Amniotic epithelial cell (primary cell): ENCODE data around the gene CNTN4.

Experiments used
- DNase-seq: peaks from one replicate; pipeline ENCODE4 v3.0.0-alpha.2; 2010; ENCODE audit warnings: low read depth

The CNTN4 gene

DNA sequence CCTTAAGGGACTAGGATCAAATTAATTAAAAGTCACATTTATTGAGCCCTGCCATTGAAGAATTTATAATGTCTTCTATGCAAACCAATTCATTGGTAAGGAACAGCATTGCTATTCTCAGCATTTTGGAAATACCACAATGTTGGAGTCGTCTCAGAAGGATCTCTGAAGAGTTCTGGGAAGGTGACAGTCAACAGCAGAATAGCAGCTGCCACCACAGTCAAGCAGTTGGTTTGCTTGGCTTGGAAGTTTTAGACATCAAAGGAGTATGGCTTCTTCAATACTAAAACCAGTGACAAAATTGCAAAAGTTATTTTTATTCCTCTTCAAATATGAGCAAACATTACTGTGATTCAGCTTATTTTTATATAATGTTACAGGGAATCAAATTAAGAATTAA is 167.9 kb downstream of the CNTN4 start:
- no peak for DNase-seq

DNA sequence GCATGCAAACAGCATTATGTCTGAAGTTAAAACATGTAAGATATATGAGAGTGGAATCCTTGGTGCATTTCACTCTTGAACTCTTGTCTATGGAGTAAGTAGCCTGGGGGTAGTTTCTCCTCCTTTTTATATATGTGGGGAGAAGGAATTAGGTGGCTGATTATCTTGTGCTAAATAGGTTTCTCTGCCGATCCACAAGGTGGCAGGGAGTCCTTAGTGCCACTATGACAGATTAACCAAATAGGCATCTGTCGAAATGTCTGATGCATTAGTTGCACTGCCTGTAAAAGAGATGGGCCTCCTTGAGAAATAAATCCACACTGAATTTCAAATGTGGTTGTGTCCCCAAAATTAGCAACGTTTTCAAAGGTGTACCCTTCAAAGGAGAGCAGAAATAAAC is 170.1 kb downstream of the CNTN4 start:
- DNase-seq, result no peak

DNA sequence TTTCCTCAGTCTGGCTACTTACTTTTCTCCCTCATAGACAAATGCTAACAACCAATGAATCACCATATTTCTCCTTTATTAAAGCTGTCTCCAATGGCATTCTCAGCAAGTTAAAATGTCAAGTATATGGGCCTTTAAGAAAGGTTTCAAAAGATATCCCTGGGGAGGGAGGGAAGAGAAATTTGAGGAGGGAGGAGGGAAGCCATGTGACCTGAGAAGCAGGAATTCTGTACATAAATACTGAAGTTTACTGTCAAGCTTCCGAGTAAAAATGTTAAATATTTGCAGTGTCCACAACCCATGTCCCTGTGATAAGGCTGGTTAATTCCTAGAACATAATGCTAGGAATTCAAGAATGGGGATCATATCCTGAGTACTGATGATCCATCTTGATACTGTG is 175.9 kb downstream of the CNTN4 start:
- no peak for DNase-seq

DNA sequence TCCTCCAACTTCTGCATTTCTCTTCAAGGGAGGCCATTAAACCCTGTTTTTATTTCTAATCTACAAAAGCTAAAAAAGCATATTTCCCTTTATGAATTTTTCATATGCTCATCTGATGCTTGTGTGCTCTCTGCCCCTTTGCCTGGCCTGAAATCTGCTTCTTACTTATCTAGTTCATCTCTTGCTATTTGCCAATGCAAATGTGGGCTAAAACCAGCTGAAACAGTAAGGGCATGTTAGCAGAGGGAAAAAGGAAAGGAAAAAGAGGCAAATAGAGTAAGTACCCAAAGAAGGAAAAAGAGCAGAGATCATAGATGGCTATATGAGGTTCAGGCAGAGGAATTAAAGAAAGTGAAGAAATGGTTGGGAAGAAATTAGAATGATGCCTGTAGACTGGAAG is 185.2 kb downstream of the CNTN4 start:
- DNase-seq, result no peak

DNA sequence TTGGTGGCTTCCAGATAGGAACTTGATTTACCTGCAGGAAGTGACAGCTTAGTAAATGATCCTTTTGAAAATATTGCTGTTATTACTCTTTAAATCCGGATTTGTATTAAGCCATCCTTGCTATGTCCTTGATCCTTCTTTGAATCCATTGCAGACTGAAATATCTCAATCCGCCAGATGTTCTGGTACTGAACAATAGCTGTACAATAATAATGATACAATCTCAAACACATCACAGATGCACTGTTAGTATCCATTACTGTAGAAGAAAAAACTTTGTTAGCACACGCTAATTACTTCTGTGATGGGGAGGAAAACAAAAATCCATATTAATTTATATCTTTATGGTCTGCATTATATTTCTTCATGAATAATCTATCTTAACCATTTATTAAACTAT is 202.3 kb downstream of the CNTN4 start:
- no peak for DNase-seq

DNA sequence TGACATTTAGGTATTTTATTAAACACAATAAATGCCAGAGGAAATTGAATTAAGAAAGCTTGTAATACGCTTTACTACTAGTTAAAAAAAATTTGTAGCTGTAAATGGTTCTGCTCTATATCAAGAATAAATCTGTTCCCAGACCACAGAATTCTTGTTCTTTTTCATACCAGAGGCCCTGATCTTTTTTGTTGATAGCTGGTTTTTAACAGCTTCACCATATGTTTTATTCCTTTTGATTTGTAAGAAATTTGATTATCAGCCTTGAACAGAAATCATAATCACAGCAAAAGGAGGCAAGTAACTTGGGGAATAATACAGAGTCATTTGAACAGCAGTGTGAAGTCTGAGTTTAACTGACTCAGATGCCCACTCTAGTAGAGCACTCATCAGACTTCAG is 202.7 kb downstream of the CNTN4 start:
- no peak for DNase-seq

DNA sequence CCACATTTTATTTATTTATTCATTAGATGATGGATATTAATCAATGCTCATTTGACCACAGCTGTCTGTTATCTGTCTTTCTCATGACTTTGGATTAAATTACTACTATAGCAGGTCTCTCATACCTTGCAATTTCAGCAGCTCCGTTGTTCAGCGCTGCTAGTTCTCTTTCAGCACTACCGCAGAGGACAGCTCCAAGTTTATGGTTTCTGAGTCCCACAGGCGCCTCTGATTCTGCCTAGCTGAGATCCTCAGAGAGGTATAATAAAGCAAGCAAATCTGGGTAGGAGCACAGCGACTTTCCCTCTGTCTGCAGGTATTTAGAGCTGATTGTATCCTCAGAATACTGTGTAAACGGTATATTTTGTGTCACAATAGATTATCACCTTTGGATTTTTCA is 204.9 kb downstream of the CNTN4 start:
- peak; percentile 2 for DNase-seq

DNA sequence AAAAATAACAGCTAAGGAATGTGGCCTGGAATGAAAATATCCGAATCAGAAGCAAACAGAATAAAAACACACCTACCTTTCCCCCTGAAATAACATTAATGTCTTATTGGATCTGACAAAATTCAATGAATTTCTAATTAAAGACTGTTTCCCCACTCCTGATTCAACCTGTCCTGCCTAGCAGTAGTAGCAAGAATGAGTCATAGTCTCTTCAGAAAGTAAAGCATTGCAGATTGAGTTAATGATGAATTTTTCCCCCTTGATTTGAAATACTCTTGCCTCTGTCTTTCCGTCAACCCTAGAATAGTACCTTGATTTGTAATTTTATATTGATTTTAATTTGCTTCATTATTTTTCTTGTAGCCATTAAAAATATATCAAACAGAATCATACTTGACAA is 212.4 kb downstream of the CNTN4 start:
- no peak for DNase-seq

DNA sequence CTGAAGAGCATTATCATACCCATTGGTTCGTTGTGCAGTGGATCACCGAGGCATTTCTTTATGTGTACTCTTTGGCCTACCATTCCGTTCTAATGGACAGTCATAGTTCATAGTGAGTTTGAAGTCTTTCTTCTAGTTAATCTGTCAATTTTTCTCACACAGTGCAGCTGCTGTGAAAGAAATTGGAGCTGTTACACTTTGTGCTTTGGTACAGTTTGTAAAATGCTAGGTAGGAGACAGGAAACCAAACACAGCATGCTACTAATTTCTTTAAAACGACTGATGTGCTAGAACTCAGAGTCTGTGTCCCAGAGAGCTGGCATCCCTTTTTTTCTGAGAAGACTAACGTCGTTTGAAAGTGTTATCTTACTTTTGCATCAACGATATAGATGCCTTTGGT is 218.9 kb downstream of the CNTN4 start:
- no peak for DNase-seq

DNA sequence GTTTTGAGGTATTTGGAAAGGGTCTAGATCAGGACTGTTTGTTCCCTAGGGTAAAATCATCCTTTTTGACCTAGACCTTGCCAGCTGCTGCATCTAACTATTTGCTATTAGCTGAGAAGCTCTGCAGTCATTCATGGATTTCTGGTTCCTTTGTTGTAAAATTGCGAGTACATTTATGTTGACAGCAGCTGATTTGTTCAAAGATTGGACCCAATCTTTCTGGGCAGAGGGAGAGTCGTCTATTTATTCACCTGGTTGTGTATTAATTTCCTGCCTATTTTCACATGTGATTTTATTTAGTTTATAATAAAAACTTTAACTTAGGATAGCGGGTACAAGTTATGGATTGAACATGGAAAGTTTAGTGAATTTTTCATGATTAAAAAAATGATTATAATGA is 236.3 kb downstream of the CNTN4 start:
- DNase-seq, result no peak

DNA sequence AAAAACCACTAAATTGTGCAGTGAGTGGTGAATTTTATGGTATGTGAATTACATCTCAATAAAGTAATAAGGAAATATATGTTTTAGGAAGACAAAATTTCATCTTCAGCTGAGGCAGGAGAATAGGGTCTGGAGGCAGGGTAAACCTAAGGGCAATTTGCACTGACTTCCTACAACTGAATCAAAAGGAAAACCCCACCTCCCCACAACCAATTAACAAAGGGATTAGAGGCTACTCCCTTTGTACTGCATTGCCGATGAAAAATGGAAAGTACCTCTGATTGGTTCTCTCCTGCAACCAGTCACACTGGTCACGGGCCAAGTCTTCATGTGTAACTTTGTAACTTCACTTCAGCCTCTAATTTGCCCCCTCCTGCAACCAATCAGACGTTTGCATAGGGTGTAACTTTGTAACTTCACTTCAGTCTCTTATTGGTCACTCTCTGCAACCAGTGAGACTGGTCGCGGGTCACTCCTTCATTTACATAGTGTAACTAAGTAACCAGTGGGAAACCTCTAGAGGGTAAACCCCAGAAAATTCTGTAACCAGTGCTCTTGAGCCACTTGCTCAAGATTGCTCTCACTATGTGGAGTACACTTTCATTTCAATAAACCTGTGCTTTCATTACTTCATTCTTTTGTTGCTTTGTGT is 244.5 kb downstream of the CNTN4 start:
- no peak for DNase-seq

DNA sequence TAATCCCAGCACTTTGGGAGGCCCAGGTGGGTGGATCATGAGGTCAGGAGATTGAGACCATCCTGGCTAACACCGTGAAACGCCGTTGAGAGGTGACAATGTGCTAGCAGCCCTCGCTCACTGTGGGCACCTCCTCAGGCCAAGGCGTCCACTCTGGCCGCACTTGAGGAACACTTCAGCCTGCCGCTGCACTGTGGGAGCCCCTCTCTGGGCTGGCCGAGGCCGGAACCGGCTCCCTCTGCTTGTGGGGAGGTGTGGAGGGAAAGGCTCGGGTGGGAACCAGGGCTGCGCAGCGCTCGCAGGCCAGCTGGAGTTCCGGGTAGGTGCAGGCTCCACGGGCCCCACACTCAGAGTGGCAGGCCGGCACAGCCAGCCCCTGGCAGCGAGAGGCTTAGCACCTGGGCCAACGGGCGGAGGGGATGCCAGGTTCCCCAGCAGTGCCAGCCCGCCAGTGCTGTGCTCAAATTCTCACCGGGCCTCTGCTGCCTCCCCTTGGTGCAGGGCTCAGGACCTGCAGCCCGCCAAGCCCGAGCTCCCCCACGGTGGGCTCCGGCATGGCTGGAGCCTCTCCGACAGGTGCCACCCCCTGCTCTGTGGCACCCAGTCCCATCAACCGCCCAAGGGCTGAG is 253.6 kb downstream of the CNTN4 start:
- no peak for DNase-seq

DNA sequence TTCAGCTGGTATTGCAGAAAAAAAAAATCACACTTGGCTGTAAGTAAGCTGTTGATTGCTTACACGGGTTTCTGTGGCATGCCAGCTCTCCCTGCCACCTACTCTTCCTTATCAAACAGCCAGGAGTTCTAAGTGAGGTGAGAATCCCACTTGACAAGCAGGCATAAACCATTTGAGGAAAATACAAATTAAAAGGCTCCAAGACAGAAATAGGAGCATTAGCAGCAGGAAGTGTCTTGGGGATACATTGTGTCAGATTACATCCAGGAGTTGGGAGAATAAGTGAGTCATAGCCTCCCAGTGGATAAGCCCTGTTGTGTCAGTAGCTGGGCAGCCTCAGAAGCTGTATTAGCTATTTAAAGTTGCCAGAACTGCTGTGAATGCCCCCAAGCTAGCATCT is 256.0 kb downstream of the CNTN4 start:
- no peak for DNase-seq

DNA sequence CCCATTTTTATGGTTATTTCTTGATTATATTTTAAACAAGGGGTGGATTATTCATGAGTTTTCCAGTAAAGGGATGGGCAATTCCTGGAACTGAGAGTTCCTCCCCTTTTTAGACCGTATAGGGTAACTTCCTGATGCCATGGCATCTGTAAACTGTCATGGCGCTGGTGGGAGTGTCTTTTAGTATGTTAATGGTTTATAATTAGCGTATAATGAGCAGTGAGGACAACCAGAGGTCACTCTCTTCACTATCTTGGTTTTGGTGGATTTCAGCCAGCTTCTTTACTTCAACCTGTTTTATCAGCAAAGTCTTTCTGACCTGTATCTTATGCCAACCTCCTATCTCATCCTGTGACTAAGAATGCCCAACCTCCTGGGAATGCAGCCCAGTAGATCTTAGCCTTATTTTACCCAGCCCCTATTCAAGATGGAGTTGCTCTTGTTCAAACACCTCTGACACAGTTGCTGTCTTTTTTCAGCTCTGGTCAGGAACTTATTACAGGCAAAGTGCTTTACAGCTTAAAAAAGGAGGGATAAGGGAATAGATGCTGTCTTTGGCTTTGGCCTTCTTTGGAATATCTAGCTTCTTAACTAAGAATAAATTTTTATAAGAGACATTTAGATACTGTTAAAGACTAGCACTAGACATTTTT is 257.8 kb downstream of the CNTN4 start:
- no peak for DNase-seq

DNA sequence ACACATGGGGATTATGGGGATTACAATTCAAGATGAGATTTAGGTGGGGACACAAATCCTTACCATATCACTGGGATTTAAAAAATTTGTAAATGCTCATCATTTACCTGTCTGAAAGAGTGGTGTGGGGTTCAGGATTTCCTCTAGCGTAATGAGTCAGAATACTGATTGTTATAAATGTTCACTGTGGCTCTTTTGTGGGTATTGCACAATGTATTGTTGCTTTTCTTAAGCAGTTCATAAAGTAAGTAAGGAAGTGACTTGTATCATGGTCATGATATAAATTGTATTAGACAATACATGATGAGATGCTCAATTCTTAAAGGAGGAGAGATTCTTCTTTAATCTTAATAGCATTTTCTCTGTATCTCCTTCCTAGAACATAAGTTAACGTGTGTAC is 262.1 kb downstream of the CNTN4 start:
- DNase-seq, result no peak

DNA sequence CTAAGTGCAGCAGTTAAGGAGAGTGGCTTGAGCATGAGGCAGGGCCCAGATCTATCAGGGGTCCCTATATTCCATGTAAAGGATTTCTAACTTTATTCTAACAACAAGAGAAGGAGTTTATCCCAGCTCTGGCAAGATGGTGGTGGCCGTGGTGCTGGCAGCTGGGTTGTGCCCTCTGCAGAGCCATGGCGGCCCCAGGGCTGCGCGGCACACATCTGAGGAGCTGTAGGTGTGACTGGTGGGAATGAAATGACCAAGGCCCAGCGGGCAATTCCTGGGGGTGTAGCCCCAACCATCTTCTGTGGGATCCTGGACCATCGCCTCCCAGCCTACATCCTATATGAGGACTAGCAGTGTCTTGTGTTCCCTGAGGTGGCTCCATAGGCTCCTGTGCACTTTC is 263.5 kb downstream of the CNTN4 start:
- DNase-seq, result no peak

DNA sequence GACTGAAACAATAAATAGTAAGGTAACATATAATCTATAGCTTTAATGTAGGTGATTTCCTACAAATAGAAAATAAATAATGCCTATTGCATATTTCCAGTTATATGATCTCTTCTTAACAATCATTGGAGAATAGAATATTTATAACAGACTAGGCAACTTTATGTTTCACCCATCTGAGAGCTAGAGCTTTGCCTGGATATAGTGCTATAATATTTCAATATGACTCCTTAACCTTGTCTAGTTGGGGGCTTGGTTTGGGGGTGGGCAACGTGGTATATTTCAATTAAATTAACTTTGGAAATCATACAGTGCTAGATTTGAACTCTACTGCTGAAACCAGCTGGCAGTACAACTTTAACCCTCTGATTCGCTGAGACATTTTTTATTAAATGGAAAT is 265.2 kb downstream of the CNTN4 start:
- DNase-seq, result no peak

DNA sequence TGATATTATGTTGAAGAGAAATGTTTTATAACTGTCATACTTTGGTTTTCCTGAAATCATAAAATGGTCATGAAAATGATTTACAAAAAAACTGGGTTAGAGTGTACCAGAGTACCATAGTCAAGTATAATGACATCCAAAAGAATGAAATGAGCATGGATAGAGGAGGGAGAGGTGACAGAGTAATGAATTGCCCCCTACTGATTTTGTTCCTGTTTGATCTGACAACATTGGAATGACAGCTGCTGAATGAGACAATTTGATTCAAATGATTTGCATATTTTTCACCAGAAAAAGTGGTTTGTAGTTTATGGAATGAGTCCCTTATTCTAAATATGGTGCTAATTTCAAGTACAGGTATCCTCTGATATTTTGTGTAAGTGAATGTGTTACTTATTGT is 271.7 kb downstream of the CNTN4 start:
- no peak for DNase-seq

DNA sequence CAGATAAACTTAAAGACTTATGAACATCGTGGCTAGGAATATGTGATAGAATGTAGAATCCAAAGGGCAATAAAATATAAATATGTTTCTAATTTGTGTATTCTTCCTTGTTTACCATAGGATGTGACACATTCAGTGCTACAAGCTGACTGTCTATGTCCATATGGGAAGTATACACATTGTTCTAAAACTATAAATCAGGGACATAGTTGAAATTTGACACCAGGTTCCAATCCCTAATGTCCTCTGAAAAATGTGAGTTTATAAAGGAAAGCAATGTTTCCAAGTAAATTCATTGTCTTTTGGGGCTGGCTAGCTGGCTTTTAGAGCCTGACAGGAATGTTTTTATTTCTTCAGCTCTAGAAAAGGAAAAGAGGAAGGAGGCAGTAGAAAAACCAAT is 273.6 kb downstream of the CNTN4 start:
- DNase-seq, result no peak

DNA sequence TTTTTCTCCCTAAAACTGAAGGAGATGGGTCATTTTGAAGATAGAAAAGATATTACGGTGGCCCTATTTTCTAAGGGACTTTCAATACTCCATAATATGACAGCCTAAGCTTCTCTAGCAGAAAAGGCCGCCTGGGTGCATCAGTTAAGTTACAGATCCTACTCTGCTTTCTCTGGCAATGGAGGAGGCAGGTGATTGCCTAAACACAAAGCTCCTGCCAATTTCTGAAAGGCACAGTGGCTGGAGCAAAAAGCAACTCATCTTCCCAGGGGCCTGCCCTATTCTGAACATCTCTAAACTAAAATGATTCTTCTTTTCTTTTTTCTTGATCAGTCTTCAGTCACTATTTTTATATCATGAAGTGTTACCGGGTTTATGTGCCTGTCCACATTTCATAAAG is 276.7 kb downstream of the CNTN4 start:
- no peak for DNase-seq

DNA sequence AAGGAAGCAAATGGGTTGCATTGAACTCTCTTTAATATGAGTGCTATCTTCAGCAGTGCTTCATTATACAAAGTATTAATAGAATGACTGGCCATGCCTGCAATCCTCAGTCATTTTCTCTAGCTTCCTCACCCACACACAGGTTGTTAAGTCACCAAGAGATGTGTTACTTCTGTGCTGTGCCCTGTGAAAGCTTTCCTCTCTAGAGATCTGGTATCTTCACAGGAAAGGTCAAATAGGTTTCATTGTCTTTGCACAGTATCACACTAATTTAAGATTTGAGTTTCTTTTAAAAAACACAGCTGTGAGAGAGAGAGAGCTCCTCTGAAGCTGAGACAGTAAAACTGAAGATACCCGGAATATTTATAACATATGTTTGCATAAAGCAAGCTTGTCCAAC is 278.6 kb downstream of the CNTN4 start:
- DNase-seq, result no peak

DNA sequence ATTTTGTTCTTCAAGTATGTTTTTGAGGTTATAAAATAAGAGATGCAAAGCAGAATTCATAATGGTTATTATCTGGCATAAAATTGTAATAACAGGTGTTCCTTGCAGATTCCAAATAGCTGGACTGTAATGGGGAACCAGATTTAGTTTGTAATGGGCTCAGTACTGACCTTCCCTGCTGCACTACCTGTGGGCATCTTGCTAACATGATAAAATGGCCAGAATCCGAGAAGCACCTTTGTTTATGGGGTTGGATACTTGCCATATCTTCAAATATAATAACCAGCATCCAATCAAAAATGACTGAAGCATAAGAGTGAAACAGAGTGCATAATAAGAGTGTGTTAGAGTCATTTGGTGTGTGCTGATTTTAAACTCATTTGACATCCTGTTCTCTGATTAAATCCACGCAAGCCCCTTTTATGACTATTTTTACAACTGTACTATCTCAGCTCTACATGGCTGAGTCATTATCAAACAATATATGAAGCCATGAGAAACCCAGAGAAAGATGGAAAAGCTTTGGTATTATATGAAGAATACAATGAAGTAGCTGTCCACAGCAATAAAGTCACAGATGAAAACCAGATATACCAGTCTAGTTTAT is 292.4 kb downstream of the CNTN4 start:
- DNase-seq, result no peak

DNA sequence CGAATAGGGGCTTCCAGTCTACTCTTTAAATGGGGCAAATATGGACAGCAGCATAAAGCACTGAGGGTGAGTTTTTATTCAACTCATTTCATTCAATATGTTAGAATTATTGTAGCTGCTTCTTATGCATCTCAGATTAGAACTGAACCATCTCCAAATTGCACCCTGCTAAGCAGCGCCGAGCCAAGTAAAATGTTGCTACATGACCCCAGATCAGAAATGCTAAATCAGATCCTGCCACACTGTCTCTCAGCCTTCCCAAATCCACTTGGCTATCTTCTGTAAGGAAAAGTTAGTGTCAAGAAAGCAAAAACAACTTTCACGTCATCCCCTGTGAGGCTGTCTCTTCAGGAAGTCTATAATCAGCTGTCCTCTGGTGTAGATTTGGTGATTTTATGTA is 293.2 kb downstream of the CNTN4 start:
- DNase-seq, result no peak

DNA sequence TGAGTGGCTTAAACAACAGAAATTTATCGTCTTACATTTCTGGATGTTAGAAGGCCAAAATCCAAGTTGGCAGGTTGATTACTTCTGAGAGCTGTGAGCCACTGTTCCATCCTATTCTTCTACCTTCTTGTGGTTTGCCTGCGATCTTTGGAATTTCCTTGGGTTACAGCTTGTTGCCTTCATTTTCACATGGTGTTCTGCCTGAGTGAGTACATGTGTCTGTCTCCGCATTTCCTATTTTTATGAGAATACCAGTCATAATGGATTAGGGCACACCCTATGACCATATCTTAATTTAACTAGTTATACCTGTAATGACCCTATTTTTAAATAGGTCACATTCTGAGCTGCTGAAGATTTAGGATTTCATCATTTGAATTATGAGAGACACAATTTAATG is 294.3 kb downstream of the CNTN4 start:
- no peak for DNase-seq
